GM19238 (cell line): Measurements from ENCODE around the gene POLE4.

Experiments
- DNase-seq: peaks from one replicate; pipeline ENCODE4 v3.0.0; 2011; ENCODE audit warnings: low spot score; ENCODE audit not compliant: insufficient read length

POLE4 gene

GRCh38 chr2:74939919-74940812 lies 18.3 kb upstream of the POLE4 start:
- no peak for DNase-seq

GRCh38 chr2:74941284-74941683 lies 17.2 kb upstream of the POLE4 start:
- no peak for DNase-seq

GRCh38 chr2:74942263-74942662 lies 16.2 kb upstream of the POLE4 start:
- DNase-seq: no peak

- peak; percentile 17 for DNase-seq
Measured at GRCh38 chr2:74944987-74945787, 13.3 kb upstream of the POLE4 start.

GRCh38 chr2:74945788-74946331 lies 12.6 kb upstream of the POLE4 start:
- no peak for DNase-seq

GRCh38 chr2:74947703-74948102 lies 10.7 kb upstream of the POLE4 start:
- DNase-seq: no peak

- DNase-seq: no peak
Measured at GRCh38 chr2:74948779-74949178, 9.7 kb upstream of the POLE4 start.

- no peak for DNase-seq
Measured at GRCh38 chr2:74951211-74951754, 7.2 kb upstream of the POLE4 start.

- no peak for DNase-seq
Measured at GRCh38 chr2:74952575-74952974, 5.9 kb upstream of the POLE4 start.

GRCh38 chr2:74953796-74954499 lies 4.5 kb upstream of the POLE4 start:
- no peak for DNase-seq

GRCh38 chr2:74954500-74954874 lies 4.0 kb upstream of the POLE4 start:
- no peak for DNase-seq

GRCh38 chr2:74957886-74958273 lies 563 bp upstream of the POLE4 start:
- no peak for DNase-seq

- no peak for DNase-seq
Measured at GRCh38 chr2:74959106-74959751, 786 bp downstream of the POLE4 start.

- no peak for DNase-seq
Measured at GRCh38 chr2:74966887-74967286, 8.4 kb downstream of the POLE4 start.

- DNase-seq: no peak
Measured at GRCh38 chr2:74975016-74975415, 16.6 kb downstream of the POLE4 start.

GRCh38 chr2:74979844-74980243 lies 21.4 kb downstream of the POLE4 start:
- no peak for DNase-seq

- DNase-seq: no peak
Measured at GRCh38 chr2:74982577-74982976, 24.1 kb downstream of the POLE4 start.

- DNase-seq: no peak
Measured at GRCh38 chr2:74983631-74984392, 25.4 kb downstream of the POLE4 start.

- no peak for DNase-seq
Measured at GRCh38 chr2:74984947-74985637, 26.6 kb downstream of the POLE4 start.
